ENCODE measurements around the gene HOXB5. TPM values are rescaled to one million over a fixed set of nuclear protein-coding genes. Genes with fewer than 3 reads are reported as not detected.

The HOXB5 gene
- polyA plus RNA-seq, 1 experiment = not detected

DNA sequence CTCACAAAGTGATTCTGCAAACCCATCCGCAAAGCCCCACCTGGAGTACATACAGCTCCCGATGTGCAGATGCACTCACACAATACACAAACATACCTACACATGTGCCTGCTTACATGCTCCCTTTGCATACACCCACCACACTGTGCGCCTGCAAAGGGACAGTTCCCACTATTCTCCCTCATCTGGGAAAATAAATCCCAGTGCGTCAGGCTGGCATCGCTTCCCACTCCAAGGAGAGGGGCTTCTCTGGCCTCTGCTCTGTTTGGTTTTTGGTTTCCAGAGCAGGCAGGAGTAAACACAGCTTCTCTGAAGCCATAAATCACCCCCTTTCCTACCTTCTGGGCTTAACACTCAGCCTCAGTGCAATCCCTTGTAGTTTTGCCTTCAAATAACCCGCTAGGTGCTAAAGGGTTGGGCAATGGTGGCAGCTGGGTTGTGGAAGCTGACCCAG is 30.2 kb downstream of the HOXB5 start:
- TF ChIP-seq, protein P1, sequence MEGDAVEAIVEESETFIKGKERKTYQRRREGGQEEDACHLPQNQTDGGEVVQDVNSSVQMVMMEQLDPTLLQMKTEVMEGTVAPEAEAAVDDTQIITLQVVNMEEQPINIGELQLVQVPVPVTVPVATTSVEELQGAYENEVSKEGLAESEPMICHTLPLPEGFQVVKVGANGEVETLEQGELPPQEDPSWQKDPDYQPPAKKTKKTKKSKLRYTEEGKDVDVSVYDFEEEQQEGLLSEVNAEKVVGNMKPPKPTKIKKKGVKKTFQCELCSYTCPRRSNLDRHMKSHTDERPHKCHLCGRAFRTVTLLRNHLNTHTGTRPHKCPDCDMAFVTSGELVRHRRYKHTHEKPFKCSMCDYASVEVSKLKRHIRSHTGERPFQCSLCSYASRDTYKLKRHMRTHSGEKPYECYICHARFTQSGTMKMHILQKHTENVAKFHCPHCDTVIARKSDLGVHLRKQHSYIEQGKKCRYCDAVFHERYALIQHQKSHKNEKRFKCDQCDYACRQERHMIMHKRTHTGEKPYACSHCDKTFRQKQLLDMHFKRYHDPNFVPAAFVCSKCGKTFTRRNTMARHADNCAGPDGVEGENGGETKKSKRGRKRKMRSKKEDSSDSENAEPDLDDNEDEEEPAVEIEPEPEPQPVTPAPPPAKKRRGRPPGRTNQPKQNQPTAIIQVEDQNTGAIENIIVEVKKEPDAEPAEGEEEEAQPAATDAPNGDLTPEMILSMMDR (IDR thresholded peaks at IDR 0.05; ENCODE audit: insufficient read depth, low read depth, low read length) = no peak
- Histone ChIP-seq H3K36me3 (ENCODE audit: control insufficient read depth, insufficient read depth, low read length) (no peaks in the 10 kb centered on the region), H3K27me3 (ENCODE audit: control insufficient read depth, insufficient read depth, low read length) (peaks cover 59% of the 10 kb centered on the region), H3K4me3 (ENCODE audit: low read depth, low read length) (no peak overlapping the region)
- ChIA-PET POLR2A (no interaction called here), CTCF (interaction anchor here (1.5 kb wide), 1 partner anchor 71 kb away, joined by 4 read pairs; no protein-coding TSS in a partner anchor)
- DNase-seq (ENCODE audit: low read depth) = no peak

DNA sequence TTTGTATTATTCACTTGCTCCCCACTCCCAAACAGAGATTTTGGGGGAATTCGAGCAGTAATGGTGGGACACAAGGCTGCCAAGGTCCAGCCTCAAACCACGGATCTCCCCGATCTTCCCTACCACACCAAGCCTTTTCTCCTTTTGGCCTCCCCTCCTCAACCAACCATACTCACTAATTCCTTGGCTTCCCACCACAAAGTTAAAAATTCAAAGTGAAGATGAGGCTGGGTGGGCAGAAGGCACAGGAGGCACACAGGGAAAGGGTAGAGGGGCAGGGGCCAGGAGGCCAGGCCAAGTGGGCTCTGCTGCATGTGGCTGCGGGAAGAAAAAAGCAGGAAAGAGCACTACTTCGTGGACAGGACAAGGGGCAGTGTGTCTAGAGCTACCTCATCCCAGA is 30.6 kb downstream of the HOXB5 start:
- TF ChIP-seq, protein P1 (IDR thresholded peaks at IDR 0.05; ENCODE audit: insufficient read depth, low read depth, low read length) = no peak
- ChIA-PET CTCF (interaction anchor here (0.9 kb wide), 1 partner anchor 15 kb away, joined by 3 read pairs; no protein-coding TSS in a partner anchor), POLR2A (no interaction called here)
- no peak for DNase-seq (ENCODE audit: low read depth)
- H3K4me3 ChIP-seq (ENCODE audit: low read depth, low read length) = no peak overlapping the region
- no peaks in the 10 kb centered on the region for H3K36me3 ChIP-seq (ENCODE audit: control insufficient read depth, insufficient read depth, low read length)
- H3K27me3 ChIP-seq (ENCODE audit: control insufficient read depth, insufficient read depth, low read length) = peaks cover 61% of the 10 kb centered on the region

DNA sequence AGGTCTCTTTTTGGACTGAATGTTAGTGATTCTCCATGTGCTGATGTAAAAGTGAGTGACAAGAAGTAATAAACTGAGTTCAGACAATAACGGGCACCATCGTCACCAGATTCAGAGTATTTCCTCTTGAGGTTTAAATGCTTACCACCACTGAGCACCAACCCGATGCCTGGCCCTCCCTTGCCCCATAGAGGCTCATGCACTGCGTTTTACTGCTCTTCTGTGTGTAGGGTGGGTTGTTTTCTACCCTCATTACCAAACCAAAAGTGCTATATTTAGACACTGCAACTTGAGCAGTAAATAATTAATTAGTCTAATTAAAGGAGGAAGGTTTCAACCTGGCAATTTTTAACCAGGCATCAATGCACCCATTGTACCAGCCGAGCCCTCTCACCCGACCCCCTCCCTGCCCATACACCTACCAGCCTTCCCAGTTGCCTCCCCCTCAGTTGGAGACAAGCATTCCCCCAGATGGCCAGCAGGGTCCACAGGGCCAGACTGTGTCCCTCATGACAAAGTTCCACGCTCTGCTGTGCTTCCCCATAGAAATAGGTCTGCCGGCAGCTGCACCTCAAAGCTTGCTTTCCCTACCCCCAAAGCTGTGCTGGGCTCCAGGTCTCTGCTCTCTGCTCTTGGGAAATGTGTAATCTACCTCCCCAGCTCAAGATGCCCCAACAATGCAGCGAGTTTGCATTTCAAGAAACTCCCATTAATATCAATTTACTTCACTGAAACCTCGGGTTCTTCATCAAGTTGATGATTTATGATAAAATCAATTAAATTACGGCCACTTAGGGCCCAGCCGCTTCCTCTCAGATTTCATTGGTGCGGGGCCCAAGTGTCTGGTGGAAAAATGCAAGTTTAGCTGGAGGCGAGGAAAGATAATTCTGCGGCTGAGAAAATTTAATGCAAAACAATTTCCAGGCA is 31.4 kb downstream of the HOXB5 start:
- no peak for DNase-seq (ENCODE audit: low read depth)
- no peaks in the 10 kb centered on the region for H3K36me3 ChIP-seq (ENCODE audit: control insufficient read depth, insufficient read depth, low read length)
- TF ChIP-seq, protein P1 (IDR thresholded peaks at IDR 0.05; ENCODE audit: insufficient read depth, low read depth, low read length) = no peak
- peaks cover 59% of the 10 kb centered on the region for H3K27me3 ChIP-seq (ENCODE audit: control insufficient read depth, insufficient read depth, low read length)
- ChIA-PET POLR2A (no interaction called here), CTCF (interaction anchor here (0.9 to 1.2 kb wide), 3 partner anchors 15 to 106 kb away, joined by 3 to 5 read pairs (median 3); no protein-coding TSS in a partner anchor)
- no peak overlapping the region for H3K4me3 ChIP-seq (ENCODE audit: low read depth, low read length)

DNA sequence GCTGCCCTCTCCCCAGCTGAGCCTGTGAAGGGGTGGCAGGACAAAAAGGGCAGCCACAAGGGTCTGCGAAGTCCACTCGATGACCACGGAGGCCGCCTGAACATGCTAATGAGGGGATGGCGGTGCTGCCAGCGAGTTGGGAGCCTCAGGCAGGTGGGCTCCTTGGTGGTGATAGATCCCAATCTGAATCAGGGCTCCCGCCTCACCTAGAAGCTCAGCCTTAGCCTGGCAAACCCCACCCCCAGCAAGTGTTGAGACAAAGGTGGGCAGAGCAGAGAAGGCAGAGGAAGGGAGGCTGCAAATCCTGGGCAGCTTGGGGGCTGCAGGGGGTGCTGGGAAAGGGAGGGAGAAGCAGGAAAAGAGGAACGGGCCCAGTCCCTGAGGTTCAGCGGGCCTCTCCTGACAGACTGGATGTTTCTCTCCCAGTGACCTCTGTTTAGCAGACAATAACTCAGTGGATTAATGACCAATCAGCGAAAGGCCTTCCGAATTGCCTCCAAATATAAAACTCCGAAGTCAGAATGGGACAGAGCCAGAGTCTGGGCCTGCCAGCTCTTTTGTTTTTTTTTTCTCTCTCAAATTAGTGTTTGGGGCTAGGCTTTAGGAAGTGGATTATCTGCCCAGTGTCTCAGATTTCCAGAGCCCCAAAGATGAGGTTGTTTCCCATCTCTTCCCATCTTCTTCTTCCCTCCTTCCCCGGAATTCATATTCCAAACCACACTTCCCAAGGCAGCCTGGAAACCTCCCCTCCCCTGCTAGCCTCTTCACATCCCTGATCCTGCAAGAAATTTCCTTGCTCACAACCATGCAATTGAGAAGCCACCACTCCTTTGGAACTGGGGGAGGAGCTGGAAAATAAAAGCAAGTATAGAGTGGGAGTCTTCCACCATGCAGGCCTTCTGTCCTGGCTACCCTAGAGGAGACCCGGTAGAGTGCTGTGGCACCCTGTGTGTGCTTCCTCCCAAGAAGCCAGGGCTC is 33.5 kb downstream of the HOXB5 start:
- TF ChIP-seq, protein P1 (IDR thresholded peaks at IDR 0.05; ENCODE audit: insufficient read depth, low read depth, low read length) = no peak
- no peak for DNase-seq (ENCODE audit: low read depth)
- no peaks in the 10 kb centered on the region for H3K36me3 ChIP-seq (ENCODE audit: control insufficient read depth, insufficient read depth, low read length)
- H3K27me3 ChIP-seq (ENCODE audit: control insufficient read depth, insufficient read depth, low read length) = peaks cover 52% of the 10 kb centered on the region
- ChIA-PET CTCF (interaction anchor here (0.7 kb wide), 1 partner anchor 13 kb away, joined by 3 read pairs; no protein-coding TSS in a partner anchor), POLR2A (no interaction called here)
- no peak overlapping the region for H3K4me3 ChIP-seq (ENCODE audit: low read depth, low read length)
